Ishikawa (cell line): ENCODE results near the gene ISL2.

Experiments
- EP300 ChIP-seq: IDR thresholded peaks from 2 replicates; pipeline ENCODE4 v1.6.1; 2012; ENCODE audit warnings: borderline replicate concordance
- FOXM1 ChIP-seq: IDR thresholded peaks from 2 replicates; pipeline ENCODE4 v1.6.1; 2012; ENCODE audit warnings: low read depth, borderline replicate concordance
- MAX ChIP-seq: IDR thresholded peaks from 2 replicates; pipeline ENCODE4 v1.6.1; 2012
- NFIC ChIP-seq: IDR thresholded peaks from 2 replicates; pipeline ENCODE4 v1.6.1; 2012
- TAF1 ChIP-seq: IDR thresholded peaks from 2 replicates; pipeline ENCODE4 v1.6.1; 2012; ENCODE audit warnings: low read depth, mild to moderate bottlenecking
- TCF12 ChIP-seq: IDR thresholded peaks from 2 replicates; pipeline ENCODE4 v1.6.1; 2012; ENCODE audit warnings: low read depth
- ZBTB7A ChIP-seq: IDR thresholded peaks from 2 replicates; pipeline ENCODE4 v1.6.1; 2012; ENCODE audit warnings: low read depth

- TF ChIP-seq NFIC (no peak), TCF12 (no peak), TAF1 (no peak), EP300 (no peak), ZBTB7A (no peak), MAX (no peak), FOXM1 (no peak)
Measured at GRCh38 chr15:76337696-76338485, 1.3 kb downstream of the ISL2 start.
